HG03025 (cell line): ENCODE results near the gene MPZL2.

Experiments used
- ATAC-seq: cut with Tn5 transposase; IDR thresholded peaks from one replicate; pipeline ENCODE4 v1.9.1; 2021; ENCODE audit warnings: mild to moderate bottlenecking, moderate library complexity; ENCODE audit not compliant: unreplicated experiment, low FRiP score

The MPZL2 gene

DNA sequence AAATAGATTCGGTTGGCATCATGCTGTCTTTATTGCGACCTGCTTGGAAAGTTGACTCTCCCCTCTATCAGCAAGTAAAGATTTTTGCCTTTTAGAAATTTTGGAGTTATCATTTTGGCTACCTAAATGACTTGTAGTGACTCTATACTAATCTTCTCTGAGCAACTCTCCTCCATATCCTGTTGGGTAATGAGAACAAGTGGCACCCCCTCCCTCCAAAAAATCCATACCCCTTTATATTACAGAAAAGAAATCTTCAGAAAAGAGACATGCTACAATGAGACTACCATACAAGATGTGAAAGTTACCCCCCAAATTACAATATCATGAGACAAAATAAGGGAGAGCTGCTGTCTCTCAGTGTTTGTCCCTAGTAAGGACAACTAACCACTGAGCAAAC, 40.5 kb downstream of the MPZL2 start:
- no peak for ATAC-seq

DNA sequence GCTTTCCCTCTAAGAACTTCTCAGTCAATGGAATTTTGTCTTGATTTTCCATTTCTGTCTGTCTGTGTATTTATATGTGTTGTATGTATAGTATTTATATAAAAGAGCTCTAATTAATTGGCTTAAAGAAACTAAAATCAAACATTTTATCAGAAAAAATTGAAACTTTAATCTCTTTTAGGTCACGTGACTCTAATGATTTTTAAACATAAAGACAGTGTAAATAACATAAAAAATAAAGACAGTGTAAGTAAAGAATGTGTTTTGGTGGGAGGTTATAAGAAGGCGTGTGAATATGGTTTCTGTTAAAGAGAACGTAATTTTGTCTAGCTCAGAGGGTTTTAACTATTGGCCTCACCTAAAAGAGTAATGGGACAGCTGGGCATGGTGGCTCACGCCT, 41.7 kb downstream of the MPZL2 start:
- no peak for ATAC-seq

DNA sequence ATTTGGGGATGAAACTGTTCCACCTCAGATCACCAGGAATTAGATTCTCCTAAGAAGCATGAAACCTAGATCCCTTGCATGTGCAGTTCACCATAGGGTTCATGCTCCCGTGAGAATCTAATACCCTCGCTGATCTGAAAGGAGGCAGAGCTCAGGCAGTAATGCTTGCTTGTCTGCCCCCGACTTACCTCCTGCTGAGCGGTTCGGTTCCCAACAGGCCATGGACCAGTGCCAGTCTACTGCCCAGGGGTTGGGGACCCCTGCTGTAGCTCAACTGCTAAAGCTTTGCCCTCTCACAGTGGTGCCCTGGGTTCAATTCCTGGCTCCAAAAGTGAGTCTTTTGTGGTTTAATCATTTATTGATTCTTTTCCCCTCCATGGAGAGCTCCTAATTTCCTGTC, 42.7 kb downstream of the MPZL2 start:
- ATAC-seq: no peak

DNA sequence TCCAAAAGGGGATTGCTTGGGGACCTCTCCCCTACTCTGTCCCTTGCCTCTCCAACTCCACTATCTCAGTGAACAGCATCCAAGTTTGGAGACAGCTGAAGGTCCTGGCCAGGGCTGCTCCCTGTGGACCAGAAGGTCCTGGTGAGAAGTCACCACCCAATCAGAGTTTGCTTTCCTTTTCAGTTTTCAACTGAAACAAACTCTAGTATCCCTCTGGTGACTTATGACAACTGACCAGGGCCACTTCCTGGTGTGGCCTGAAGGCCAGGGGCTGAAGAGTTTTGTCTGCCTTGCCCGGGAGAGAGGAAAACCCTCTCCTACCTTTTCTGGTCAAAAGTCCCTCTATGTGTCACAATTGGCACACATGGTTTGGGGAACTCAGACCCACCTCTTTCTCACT, 44.4 kb downstream of the MPZL2 start:
- ATAC-seq: no peak

DNA sequence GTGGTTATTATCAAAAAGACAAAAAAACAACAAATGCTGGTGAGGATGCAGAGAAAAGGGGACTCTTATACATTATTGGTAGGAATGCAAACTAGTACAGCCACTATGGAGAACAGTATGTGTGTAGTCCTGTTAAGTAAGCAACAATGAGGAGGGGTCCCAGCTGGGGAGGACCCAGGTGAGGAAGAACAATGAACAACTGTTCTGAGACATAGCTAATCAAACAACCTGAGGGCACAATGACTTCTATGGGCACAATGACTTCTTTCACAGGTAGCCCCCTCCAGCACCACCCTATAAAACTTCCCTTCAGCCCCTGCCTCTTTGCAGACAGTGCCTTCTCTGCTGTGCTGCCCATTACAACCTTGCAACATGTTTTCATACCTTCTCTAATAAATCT, 44.9 kb downstream of the MPZL2 start:
- ATAC-seq: no peak

DNA sequence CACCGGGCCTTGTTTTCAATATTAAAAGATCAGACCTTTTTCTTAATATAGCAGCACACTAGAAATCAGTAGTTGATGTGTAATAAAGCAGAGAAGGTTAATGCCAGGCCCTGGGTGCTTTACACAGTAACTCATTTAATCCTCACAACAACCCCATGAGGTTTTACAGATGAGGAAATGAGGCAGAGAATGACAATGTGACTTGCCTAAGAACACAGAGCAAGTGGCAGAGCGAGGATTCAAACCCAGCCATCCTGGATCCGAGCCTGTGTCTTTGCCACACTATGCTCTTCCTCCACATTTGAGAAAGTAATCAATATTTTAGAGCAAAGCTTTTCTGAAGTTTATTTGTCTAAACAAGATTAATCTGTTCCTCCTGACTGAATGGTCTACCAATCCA, 46.5 kb downstream of the MPZL2 start:
- ATAC-seq: no peak

DNA sequence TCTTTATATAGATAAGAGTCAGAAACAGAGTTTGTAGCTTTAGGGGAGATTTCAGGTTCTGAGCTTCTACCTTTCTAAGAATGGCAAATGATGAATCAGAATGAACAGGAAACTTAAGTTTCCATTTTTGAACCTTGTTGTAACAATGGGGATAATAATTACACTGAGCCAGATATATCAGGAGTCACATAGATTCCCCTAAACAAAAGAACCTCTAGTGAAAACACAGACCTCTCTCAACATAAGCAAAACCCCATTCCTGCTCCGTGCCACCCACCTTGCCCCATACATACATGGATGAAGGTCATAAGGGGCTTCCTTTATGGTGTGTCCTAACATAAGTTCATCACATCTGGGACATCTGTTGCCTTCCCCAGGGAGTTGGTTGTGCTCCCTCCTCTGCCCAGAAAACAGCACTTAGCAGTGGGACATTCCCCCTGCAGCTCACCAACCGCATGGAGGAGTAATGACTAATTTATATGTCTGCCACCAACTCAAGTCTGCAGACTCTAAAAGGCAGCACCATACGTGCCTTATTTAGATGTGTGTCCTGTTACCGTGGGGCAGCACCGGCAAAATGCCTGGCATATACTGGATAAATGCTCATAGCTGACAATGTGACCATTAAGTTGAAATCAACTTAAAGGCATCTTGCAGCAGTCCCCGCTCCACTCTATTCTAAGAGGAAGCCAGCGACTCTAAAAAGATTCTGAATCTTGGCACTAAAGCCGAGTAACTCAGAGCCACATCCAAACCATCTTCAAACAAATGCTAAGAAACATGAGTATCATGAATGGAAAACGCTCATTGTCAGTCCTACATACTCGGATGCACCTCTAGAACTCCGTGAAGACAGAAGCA, 47.2 kb downstream of the MPZL2 start:
- ATAC-seq: no peak

DNA sequence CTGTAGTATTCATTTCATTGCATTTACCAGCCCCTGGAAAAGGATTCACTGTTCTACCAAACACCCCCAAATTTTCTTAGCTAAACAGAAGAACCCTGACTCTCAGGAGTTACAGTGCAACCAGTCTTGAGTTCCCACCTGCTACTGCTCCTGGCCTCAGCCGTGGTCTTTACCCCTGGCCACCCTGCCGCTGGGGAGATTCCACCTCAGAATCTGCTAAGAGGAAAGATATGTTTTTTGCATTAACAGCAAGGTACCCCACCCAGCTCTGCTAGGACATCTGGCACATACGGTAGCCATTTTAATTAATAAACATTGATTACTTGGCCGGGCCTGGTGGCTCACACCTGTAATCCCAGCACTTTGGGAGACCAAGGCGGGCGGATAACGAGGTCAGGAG, 48.3 kb downstream of the MPZL2 start:
- ATAC-seq: no peak

DNA sequence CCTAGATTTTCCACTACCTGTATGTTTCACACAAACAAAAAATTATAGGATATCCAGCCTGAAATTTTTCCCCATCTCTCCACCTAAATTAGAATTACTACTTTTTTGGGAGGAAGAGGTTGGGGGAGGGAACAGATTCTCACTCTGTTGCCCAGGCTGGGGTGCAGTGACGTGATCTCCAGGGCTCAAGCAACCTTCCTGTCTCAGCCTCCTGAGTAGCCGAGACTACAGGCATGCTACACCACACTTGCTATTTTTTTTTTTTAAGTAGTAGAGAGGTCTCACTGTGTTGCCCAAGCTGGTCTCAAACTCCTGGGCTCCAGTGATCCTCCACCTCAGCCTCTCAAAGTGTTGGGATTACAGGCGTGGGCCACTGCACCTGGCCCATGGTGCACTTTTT, 48.8 kb downstream of the MPZL2 start:
- ATAC-seq: no peak

DNA sequence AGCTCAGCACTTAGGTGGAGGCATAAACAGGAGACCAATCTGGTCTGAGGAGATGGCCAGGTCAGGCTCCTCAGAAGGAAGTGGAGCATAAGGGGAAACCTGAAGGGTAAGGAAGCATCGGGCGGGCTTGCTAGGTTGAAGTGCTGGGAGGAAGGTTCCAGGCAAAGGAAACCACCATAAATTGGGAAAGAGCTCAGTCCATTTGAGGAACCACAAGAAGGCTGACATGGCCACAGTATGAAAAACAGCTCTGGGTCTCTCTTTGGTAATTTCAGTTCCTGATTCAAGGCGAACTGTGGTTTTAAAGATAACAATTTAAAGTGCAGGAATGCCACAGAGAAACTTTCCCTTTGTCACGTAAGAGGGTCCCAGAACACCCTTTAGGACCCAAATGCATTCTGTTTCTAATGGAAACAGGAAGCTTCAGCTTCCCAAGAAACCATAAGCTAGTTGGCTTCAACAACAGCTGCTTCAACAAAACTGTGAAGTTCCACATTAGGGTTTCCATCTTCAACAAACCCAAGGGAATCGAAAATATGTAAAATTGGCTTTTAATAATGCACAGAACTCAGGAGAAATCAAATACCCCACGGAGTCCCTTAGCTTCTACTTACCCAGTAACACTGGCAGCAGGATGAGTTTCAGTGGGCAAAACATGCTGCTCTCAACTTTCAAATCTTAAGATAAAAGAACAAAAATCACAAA, 49.7 kb downstream of the MPZL2 start:
- ATAC-seq: no peak

DNA sequence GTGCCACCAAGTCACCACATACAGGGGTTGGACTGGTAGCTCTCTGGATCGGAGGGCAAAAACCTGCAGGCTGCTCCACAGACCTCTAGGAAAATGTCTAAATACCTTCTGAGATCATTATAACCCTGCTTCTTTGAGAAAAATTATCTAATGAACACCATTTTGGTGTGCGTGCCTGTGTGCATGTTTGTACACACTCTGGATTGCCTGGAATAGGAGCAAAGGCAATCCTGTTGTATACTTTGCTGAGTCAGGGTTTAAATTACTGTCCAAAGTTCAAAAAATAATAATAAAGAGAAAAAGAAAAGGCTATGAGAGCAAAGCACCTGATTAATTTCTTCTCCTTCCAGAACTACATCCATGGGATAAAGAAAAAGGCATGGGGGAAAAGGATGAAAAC, 50.3 kb downstream of the MPZL2 start:
- no peak for ATAC-seq

DNA sequence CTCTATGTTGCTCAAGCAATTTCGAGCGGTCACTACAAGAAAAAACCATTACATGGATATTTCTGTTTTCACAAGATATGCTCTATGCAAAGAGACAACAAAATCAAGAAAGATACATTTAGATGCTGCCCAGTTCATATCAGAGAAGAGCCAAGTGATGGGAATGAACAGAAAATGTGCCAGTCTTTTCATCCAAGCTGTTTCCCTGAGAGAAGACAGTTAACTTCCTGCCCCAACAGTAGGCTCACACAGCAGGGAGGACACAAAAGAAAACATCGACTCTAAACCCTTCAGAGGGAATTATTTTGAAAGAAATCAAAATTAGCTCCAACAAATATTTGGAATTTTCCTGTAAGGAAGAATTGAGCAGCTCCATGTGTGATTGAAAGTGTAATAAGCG, 50.9 kb downstream of the MPZL2 start:
- ATAC-seq: no peak

DNA sequence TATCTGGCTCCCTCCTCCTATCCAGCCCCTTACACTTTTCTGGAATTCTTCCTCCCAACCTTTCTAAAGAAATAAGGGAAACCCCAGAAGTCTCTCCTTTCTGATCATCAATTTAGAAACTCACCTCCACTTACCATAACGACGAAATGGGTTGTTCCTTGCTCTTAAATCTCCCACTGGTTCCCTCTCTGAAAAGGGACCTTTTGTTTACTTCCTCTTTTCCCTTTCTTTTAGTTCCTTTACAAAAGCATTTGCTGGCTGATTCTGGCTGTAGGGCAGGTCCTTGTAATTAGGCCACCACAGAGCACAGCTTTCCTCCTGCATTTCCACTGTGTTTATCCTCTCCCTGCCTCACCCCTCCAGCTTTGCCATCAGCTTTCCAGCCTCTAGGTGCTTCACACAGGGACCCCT, 51.3 kb downstream of the MPZL2 start:
- no peak for ATAC-seq

DNA sequence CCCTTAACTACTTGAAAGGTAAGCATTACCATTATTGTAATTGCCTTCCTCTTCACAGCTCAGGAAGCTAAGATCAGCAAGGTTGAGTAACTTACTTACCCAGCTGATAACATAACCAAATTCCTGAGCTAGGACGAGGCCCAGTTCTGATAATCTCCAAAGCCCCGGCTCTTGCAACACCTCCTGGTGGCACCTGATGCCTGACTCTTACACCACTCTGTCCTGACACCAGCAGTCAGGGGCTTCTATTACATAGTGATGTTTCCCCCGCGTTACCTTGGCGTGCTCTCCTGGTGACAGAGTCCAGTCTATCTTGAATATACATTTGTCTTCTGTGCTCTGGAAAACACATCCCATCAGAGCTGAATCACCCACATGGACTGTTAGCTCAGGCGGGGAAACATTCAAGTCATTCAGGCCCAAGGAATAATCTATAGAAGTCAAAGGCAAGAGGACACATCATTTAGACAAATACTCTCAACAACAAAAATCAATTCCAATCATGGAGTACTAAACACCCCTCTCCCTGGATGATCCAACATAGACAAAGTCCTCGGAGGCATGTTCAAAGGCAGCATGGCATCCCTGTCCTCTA, 51.9 kb downstream of the MPZL2 start:
- ATAC-seq: no peak

DNA sequence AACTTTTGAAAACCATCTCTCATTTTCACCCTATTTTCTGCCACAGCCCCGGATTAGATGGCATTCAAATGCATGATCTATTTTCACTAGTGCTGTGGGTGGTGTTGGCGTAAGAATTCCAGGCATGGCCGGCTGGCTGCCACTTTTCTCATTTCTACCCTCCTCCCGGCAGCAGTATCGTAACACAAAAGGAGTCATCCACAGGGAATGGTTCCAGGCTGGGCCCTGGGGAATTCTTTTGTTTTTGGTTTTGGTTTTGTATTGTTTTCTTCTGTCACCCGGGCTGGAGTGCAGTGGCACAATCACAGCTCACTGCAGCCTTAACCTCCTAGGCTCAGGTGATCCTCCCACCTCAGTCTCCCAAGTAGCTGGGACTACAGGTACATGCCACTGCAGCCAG, 53.1 kb downstream of the MPZL2 start:
- no peak for ATAC-seq

DNA sequence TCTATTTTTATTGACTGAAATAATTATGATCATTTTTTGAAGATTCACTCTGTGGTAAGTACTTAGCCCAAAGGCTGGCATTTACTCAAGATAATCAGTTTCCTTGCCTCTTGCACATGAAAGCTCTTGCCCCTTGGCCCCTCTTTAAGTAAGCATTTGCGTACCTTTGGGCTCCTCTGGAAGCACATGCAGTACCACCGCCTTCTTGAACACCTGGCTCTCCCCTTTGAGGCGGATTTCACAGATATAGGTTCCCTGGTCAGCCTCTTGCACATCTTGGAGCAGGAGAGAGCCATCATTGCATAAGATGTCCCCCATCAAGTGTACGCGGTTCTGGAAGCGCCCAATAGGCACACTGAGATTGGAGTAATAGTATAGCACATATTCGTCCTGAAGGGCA, 53.8 kb downstream of the MPZL2 start:
- ATAC-seq: no peak

DNA sequence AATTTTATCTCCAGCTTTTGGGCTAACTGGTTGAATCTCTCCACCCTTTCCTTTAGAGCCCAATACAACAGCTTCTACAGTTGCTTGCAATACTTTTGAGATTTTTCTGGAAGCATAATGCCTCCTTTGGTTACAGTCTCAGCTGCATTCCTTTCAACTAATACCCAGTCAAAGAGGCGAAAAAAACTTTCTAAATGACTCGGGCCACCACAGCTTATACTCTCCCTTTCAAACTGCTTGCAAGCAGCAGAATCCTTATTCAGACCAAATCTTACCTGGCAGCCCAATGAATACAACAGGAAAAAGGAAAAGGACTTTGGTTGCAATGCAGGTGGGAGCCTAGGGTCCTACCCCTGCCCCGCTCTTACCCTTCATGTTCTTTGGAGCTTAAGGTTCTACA, 55.1 kb downstream of the MPZL2 start:
- ATAC-seq: no peak

DNA sequence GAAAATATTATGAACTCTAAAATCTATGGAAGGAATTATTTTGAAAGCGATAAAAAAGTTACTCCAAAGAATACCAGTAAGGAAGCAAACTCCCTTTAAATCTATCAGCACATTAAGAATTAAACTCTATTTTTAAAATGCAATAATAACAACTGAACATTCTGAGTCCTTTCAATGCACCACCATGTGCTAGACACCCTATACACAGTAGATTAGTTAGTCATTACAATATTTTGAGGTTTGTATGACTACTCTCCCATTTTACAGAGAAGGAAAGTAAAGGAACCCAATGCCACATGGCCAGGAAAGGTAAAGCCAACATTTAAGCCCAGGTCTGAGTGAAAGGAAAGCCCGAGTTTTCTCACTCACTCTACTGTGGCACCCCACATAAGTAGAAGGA, 57.0 kb downstream of the MPZL2 start:
- no peak for ATAC-seq

DNA sequence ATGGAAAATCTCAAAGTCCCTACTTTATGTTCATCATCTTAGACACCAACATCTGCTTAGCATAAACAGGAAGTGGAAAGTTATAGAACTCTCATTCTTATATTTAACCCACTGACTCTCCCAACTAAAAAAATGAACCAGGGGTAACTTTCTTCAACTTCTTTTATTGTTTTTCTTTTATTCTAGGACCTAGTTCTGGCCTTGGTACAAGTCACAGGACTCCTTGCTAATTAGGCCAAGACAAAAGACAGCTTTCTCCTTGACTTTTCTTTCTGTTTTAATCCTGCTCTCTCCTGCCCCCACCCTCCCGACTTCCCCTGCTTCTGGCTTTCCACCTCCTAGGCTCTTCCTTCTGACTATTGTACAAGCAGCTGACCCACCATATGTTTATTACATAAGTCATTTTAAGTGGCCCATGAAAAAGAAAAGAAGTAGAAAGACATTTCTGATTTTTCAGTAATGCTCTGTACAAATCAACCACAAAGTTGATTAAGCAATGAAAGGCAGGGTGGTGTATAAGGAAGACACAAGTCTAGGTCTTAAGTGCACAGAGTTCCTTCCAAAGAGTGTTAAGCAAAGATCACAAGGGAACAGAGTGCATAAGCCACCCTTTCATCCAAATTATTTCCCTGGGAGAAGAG, 57.6 kb downstream of the MPZL2 start:
- ATAC-seq: no peak

DNA sequence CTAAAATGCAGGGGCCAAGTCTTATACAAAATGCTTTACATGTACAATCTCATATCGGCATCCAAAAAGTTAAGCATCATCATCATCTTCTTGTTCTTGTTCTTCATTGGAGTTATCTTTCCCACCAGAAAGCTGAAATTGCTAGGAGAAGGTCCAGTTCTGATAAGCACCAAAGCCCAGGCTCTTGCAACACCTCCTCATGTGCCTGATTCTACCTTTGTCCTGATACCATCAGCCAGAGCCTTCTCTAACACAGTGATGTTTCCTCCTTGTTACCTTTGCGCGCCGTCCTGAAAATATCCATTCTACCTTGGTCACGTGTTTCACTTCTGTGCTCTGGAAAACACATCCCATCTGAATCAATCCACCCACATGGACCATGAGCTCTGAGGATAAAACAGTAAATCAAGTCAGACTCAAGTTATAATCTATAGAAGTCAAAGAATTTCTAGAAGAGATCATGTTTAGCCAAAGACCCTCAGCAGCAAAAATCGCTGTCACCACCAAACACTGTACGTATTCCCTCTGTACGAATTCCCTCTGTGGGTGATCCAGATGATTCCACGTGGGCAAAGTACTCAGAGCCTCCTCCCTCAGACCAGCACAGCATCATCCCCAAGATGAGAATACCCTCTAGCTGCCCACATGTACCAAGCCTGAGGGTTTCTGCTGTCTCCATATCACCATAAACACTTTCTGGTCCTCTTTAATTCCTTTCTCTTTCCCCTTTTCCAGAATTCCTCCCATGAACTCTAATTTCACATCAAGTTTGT, 58.3 kb downstream of the MPZL2 start:
- ATAC-seq: no peak
